Left lung (tissue), 10 donors: ENCODE measurements around the gene TPST2. TPM values are rescaled to one million over a fixed set of nuclear protein-coding genes. Genes with fewer than 3 reads are reported as not detected.
"Not testable (repeated sequence)": the region's sequence is repeated elsewhere in the genome, so short reads cannot be mapped to it uniquely, and the experiment has no call there.

ENCODE experiments used
- ATAC-seq: fragments of 200-7000 bp; cut with Tn5 transposase; one replicate; pipeline ENCODE4 v1.9.1; 2020; ENCODE audit warnings: moderate library complexity
- DNase-seq, 4 donors: peaks; one replicate each; pipeline ENCODE4 v3.0.0-alpha.2; 2013 to 2020
- H3K27ac ChIP-seq, 2 donors: fragments of 200-600 bp; sonication (generic) in 1 of 2; one replicate each; pipeline versions ENCODE4 v1.5.0 to v1.8.0; 2020 to 2021
- H3K27me3 ChIP-seq, 2 donors: fragments of 200-600 bp; sonication (generic) in 1 of 2; one replicate each; pipeline versions ENCODE4 v1.5.0 to v1.8.0; 2020 to 2021
- H3K36me3 ChIP-seq, 2 donors: fragments of 200-600 bp; sonication (generic) in 1 of 2; one replicate each; pipeline versions ENCODE4 v1.5.0 to v1.8.0; 2020 to 2021
- H3K4me1 ChIP-seq, 2 donors: fragments of 200-600 bp; one replicate each; pipeline ENCODE4 v1.8.0; 2021
- H3K4me3 ChIP-seq, 2 donors: fragments of 200-600 bp; sonication (generic) in 1 of 2; one replicate each; pipeline versions ENCODE4 v1.5.0 to v1.8.0; 2020 to 2021; ENCODE audit warnings: mild to moderate bottlenecking in 1 of 2
- H3K9me3 ChIP-seq, 2 donors: fragments of 200-600 bp; sonication (generic) in 1 of 2; one replicate each; pipeline versions ENCODE4 v1.5.0 to v1.8.0; 2020 to 2021
- CTCF ChIP-seq, 2 donors: fragments of 200-600 bp; sonication (generic) in 1 of 2; IDR thresholded peaks; one replicate each; pipeline versions ENCODE4 v1.5.0 to v1.8.0; 2021; ENCODE audit warnings: antibody characterized with exemption in 2 of 2
- intact Hi-C, 2 donors: fragments of 100-400 bp; cut with DNase I; formaldehyde crosslinking; loops; one replicate each; pipeline versions ENCODE4 v1.11.2 to v1.14.2; 2022
- polyA plus RNA-seq, 6 donors: library from polyadenylated mRNA; unstranded; fragments of 120-200 nt; gene quantifications; one replicate each; pipeline ENCODE4 v1.2.1, GENCODE V29; 2013; ENCODE audit not compliant: insufficient read length in 6 of 6
- total RNA-seq, 2 donors: library from RNA; stranded (reverse); fragmentation: NEBNext Ultra II Directional; extraction: Animal tissue kit (Norgen Biotek cat#: 25700); gene quantifications; one replicate each; pipeline ENCODE4 v1.2.1, GENCODE V29; 2021
- donor health status: DM: no; HTN: yes; CAD: no.
- donor health status: DM: no; HTN: no; CAD: no.

Gene TPST2
- total and polyA plus RNA-seq, 8 donors: 23.3 to 69.0 (median 29.0) TPM

GRCh38 chr22:26616650-26617049, 26.7 kb upstream of the TPST2 start:
- no peak for ATAC-seq

GRCh38 chr22:26615830-26616435, 26.0 kb upstream of the TPST2 start:
- ATAC-seq (no peak), DNase-seq (no peak)
- no peak overlapping the region for H3K27ac ChIP-seq
- H3K4me3 ChIP-seq: no peak overlapping the region
- H3K36me3 ChIP-seq: no peaks in the 10 kb centered on the region
- intact Hi-C loops: no loop called here
- peaks cover 0 to 10% of the 10 kb centered on the region in 2 donors for H3K27me3 ChIP-seq
- peaks cover 0 to 36% of the 10 kb centered on the region in 2 donors for H3K4me1 ChIP-seq
- H3K9me3 ChIP-seq: no peaks in the 10 kb centered on the region
- no peak for TF ChIP-seq CTCF (IDR thresholded peaks at IDR 0.05)

More at GRCh38 chr22:26616650-26617049, 26.7 kb upstream of the TPST2 start:
- no peak overlapping the region for H3K4me3 ChIP-seq
- H3K9me3 ChIP-seq: no peaks in the 10 kb centered on the region
- H3K27me3 ChIP-seq: peaks cover 0 to 10% of the 10 kb centered on the region in 2 donors
- no peaks in the 10 kb centered on the region for H3K36me3 ChIP-seq
- intact Hi-C loops: no loop called here
- peaks cover 0 to 36% of the 10 kb centered on the region in 2 donors for H3K4me1 ChIP-seq
- no peak overlapping the region for H3K27ac ChIP-seq
- DNase-seq: no peak
- no peak for TF ChIP-seq CTCF (IDR thresholded peaks at IDR 0.05)

- Histone ChIP-seq H3K4me3 (no peak overlapping the region), H3K4me1 (peaks cover 0 to 34% of the 10 kb centered on the region in 2 donors), H3K9me3 (no peaks in the 10 kb centered on the region), H3K27ac (no peak overlapping the region), H3K27me3 (peaks cover 0 to 10% of the 10 kb centered on the region in 2 donors), H3K36me3 (no peaks in the 10 kb centered on the region)
- TF ChIP-seq CTCF (IDR thresholded peaks at IDR 0.05): no peak
- no peak for DNase-seq
- ATAC-seq: no peak
- intact Hi-C loops: no loop called here
Measured at GRCh38 chr22:26615149-26615548, 25.2 kb upstream of the TPST2 start.

GRCh38 chr22:26614322-26614721, 24.4 kb upstream of the TPST2 start:
- peaks cover 0 to 6% of the 10 kb centered on the region in 2 donors for H3K27me3 ChIP-seq
- no peaks in the 10 kb centered on the region for H3K9me3 ChIP-seq
- no peak overlapping the region for H3K4me3 ChIP-seq
- no peaks in the 10 kb centered on the region for H3K36me3 ChIP-seq
- no peak overlapping the region for H3K27ac ChIP-seq
- intact Hi-C loops: no loop called here
- no peak for DNase-seq
- ATAC-seq: no peak
- no peak for TF ChIP-seq CTCF (IDR thresholded peaks at IDR 0.05)
- peaks cover 0 to 26% of the 10 kb centered on the region in 2 donors for H3K4me1 ChIP-seq

GRCh38 chr22:26613753-26614152, 23.8 kb upstream of the TPST2 start:
- H3K27me3 ChIP-seq, H3K4me3 ChIP-seq, ATAC-seq, H3K27ac ChIP-seq, DNase-seq, intact Hi-C loops, H3K36me3 ChIP-seq, H3K9me3 ChIP-seq: not testable (repeated sequence)
- peaks cover 0 to 26% of the 10 kb centered on the region in 2 donors for H3K4me1 ChIP-seq

- DNase-seq (no peak), ATAC-seq (no peak)
- Histone ChIP-seq H3K27me3 (peaks cover 0 to 6% of the 10 kb centered on the region in 2 donors), H3K4me1 (peaks cover 0 to 19% of the 10 kb centered on the region in 2 donors), H3K4me3 (no peak overlapping the region), H3K9me3 (no peaks in the 10 kb centered on the region), H3K27ac (no peak overlapping the region), H3K36me3 (no peaks in the 10 kb centered on the region)
- intact Hi-C loops: no loop called here
- TF ChIP-seq CTCF (IDR thresholded peaks at IDR 0.05): no peak
Measured at GRCh38 chr22:26612652-26613051, 22.7 kb upstream of the TPST2 start.
